Dermis microvascular lymphatic vessel endothelial cell (primary cell): ENCODE results near the gene GALNT10. TPM values are rescaled to one million over a fixed set of nuclear protein-coding genes. Genes with fewer than 3 reads are reported as not detected.

Experiments used
- DNase-seq, 2 donors: peaks; one replicate each; pipeline versions ENCODE4 v3.0.0 to v3.0.0-alpha.2; 2010; ENCODE audit warnings: low read depth in 2 of 2
- total RNA-seq: library from RNA; depleted of rRNA; stranded (reverse); fragments of >200 nt; gene quantifications from 2 replicates; pipeline ENCODE4 v1.2.1, GENCODE V29; 2014

The GALNT10 gene
- total RNA-seq, 1 donor from 2014 or later, result 26.6 TPM

DNA sequence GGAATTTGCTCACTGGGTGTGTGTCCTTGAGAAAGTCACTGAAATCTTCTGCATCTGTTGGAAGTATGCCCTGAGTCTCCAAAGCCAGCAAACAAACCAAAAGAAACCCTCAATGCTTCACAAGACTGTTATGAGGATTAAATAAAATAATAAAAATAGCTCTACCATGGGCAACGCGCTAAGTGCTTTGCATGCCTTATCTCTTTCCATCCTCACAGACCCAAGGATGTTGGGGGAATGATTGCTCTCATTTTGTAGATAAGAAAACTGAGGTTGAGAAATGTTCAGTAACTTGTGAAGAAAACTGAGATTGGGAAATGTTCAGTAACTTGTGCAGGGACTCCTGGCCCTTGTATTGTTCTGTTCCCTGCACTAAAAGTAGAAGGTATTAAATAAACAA lies 279.6 kb downstream of the GALNT10 start:
- no peak for DNase-seq

Other genes with a start within 250 kb of the GALNT10 start
- gene FAM114A2, start 151.8 kb upstream of the GALNT10 start, total RNA-seq, result 21.5 and 21.8 TPM in 2 replicates
- gene MFAP3, start 151.8 kb upstream of the GALNT10 start, total RNA-seq, result 113 and 138 TPM in 2 replicates